ENCODE results near the gene CTIF.

CTIF gene

DNA sequence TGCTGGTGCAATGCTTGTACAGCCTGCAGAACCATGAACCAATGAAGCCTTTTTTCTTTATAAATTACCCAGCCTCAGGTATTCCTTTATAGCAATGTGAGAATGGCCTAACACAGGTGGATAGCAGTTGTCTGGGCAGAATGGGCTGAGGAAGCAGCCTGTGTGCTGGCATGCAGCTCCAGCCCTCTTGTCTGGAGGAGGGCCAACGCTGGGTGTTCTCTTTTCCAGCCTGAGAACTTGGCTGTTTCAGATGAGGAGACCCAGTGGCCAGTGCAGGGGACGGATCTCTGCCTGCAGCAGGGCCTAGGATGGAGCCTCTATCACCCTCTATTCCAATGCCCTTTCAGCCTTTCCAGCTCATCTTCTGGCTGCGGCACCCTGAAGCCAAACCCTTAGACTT is 58.8 kb downstream of the CTIF start:
- Histone ChIP-seq H2AFZ (ENCODE audit: low read length) (no peak overlapping the region), H3K4me2 (ENCODE audit: low read depth, low read length) (no peak overlapping the region), H3K79me2 (ENCODE audit: low read length) (no peaks in the 10 kb centered on the region), H3K27ac (ENCODE audit: low read length) (no peak overlapping the region), H3K27me3 (replicated peaks; ENCODE audit: insufficient read depth, low read length) (no peaks in the 10 kb centered on the region), H3K4me1 (ENCODE audit: low read length) (no peaks in the 10 kb centered on the region), H3K36me3 (replicated peaks; ENCODE audit: insufficient read depth, low read length) (no peaks in the 10 kb centered on the region), H3K4me3 (ENCODE audit: low read length) (no peak overlapping the region), H3F3A (ENCODE audit: insufficient read depth, low read length) (no peaks in the 10 kb centered on the region), H3K9ac (ENCODE audit: low read length) (no peak overlapping the region), H3K9me3 (replicated peaks; ENCODE audit: insufficient read depth, low read length) (no peaks in the 10 kb centered on the region), H4K20me1 (ENCODE audit: insufficient read depth, low read length) (no peaks in the 10 kb centered on the region), H3K9me2 (replicated peaks; ENCODE audit: insufficient read depth, low read length) (no peaks in the 10 kb centered on the region)
- no peak for DNase-seq
- TF ChIP-seq, protein P1, sequence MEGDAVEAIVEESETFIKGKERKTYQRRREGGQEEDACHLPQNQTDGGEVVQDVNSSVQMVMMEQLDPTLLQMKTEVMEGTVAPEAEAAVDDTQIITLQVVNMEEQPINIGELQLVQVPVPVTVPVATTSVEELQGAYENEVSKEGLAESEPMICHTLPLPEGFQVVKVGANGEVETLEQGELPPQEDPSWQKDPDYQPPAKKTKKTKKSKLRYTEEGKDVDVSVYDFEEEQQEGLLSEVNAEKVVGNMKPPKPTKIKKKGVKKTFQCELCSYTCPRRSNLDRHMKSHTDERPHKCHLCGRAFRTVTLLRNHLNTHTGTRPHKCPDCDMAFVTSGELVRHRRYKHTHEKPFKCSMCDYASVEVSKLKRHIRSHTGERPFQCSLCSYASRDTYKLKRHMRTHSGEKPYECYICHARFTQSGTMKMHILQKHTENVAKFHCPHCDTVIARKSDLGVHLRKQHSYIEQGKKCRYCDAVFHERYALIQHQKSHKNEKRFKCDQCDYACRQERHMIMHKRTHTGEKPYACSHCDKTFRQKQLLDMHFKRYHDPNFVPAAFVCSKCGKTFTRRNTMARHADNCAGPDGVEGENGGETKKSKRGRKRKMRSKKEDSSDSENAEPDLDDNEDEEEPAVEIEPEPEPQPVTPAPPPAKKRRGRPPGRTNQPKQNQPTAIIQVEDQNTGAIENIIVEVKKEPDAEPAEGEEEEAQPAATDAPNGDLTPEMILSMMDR (IDR thresholded peaks at IDR 0.05; ENCODE audit: low read length) = no peak
- TF ChIP-seq EZH2phosphoT487 (IDR thresholded peaks at IDR 0.05; ENCODE audit: low read length) (no peak), EZH2 (optimal IDR thresholded peaks at IDR 0.05; ENCODE audit: low read depth, low read length) (no peak)

DNA sequence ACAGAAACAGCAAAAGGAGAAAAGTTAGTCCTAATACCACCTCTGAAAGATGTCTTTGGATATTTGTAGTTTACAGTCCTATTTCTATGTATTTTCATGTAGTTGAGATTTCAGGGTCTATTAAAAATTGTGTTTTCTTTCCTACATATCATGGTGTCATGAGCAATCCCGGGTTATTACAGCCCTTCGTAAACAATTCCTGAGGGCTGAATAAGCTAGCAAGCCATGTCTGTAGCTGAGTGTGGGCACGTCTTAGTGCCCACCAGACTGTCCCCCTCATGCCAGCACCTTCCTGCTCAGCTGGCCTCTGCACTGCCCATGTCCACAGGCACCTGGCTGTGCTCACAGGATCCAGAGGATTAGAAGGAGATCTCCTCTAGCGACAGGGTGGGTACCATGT is 60.6 kb downstream of the CTIF start:
- Histone ChIP-seq H3K4me1 (ENCODE audit: low read length) (no peaks in the 10 kb centered on the region), H3K79me2 (ENCODE audit: low read length) (no peaks in the 10 kb centered on the region), H4K20me1 (ENCODE audit: insufficient read depth, low read length) (no peaks in the 10 kb centered on the region), H2AFZ (ENCODE audit: low read length) (no peak overlapping the region), H3K9me3 (replicated peaks; ENCODE audit: insufficient read depth, low read length) (no peaks in the 10 kb centered on the region), H3K27me3 (replicated peaks; ENCODE audit: insufficient read depth, low read length) (no peaks in the 10 kb centered on the region), H3K27ac (ENCODE audit: low read length) (no peak overlapping the region), H3K36me3 (replicated peaks; ENCODE audit: insufficient read depth, low read length) (no peaks in the 10 kb centered on the region), H3F3A (ENCODE audit: insufficient read depth, low read length) (no peaks in the 10 kb centered on the region), H3K4me2 (ENCODE audit: low read depth, low read length) (no peak overlapping the region), H3K4me3 (ENCODE audit: low read length) (no peak overlapping the region), H3K9me2 (replicated peaks; ENCODE audit: insufficient read depth, low read length) (no peaks in the 10 kb centered on the region), H3K9ac (ENCODE audit: low read length) (no peak overlapping the region)
- TF ChIP-seq EZH2phosphoT487 (IDR thresholded peaks at IDR 0.05; ENCODE audit: low read length) (no peak), EZH2 (optimal IDR thresholded peaks at IDR 0.05; ENCODE audit: low read depth, low read length) (no peak)
- TF ChIP-seq, protein P1 (IDR thresholded peaks at IDR 0.05; ENCODE audit: low read length) = no peak
- no peak for DNase-seq

DNA sequence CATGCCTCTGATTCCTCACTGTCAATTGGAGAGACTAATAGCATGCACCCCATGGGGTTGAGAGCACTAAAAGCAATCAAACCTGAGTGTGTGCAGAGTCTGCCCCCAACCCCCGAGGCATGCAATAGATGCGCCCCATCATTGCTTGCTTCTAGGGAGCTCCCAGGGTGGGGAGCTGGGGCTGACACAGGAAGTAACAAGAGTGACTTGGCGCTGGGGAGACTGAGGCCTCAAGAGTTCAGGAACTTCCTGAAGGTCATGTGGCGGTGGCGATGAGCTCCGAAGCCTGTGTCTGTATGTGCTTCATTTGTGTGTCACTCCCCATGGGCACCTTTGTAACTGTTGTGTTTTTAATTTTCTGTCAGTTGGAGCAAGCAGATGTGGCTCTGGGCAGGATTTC is 61.2 kb downstream of the CTIF start:
- H3K9me2 ChIP-seq (replicated peaks; ENCODE audit: insufficient read depth, low read length) = no peaks in the 10 kb centered on the region
- no peaks in the 10 kb centered on the region for H3K9me3 ChIP-seq (replicated peaks; ENCODE audit: insufficient read depth, low read length)
- TF ChIP-seq EZH2 (optimal IDR thresholded peaks at IDR 0.05; ENCODE audit: low read depth, low read length) = no peak
- TF ChIP-seq EZH2phosphoT487 (IDR thresholded peaks at IDR 0.05; ENCODE audit: low read length) = no peak
- TF ChIP-seq, protein P1 (IDR thresholded peaks at IDR 0.05; ENCODE audit: low read length) = no peak
- H3K36me3 ChIP-seq (replicated peaks; ENCODE audit: insufficient read depth, low read length) = no peaks in the 10 kb centered on the region
- H3K4me2 ChIP-seq (ENCODE audit: low read depth, low read length) = no peak overlapping the region
- no peaks in the 10 kb centered on the region for H3K79me2 ChIP-seq (ENCODE audit: low read length)
- H3K27me3 ChIP-seq (replicated peaks; ENCODE audit: insufficient read depth, low read length) = no peaks in the 10 kb centered on the region
- no peak overlapping the region for H3K27ac ChIP-seq (ENCODE audit: low read length)
- no peaks in the 10 kb centered on the region for H3F3A ChIP-seq (ENCODE audit: insufficient read depth, low read length)
- no peaks in the 10 kb centered on the region for H3K4me1 ChIP-seq (ENCODE audit: low read length)
- no peaks in the 10 kb centered on the region for H4K20me1 ChIP-seq (ENCODE audit: insufficient read depth, low read length)
- no peak overlapping the region for H2AFZ ChIP-seq (ENCODE audit: low read length)
- no peak overlapping the region for H3K9ac ChIP-seq (ENCODE audit: low read length)
- H3K4me3 ChIP-seq (ENCODE audit: low read length) = no peak overlapping the region
- DNase-seq = no peak

Measured in MM.1S (cell line).